GM12878 (cell line): ENCODE results near the gene CLBA1. TPM values are rescaled to one million over a fixed set of nuclear protein-coding genes. Genes with fewer than 3 reads are reported as not detected.

Experiments used
- ATAC-seq: fragments of 200-7000 bp; cut with Tn5 transposase; 3 replicates; pipeline ENCODE4 v1.9.1; 2020; ENCODE audit warnings: mild to moderate bottlenecking, moderate library complexity
- BruUV-seq: library from RNA; stranded (reverse); fragments of 400-500 nt; replicated peaks from 2 replicates; lab custom pipeline; 2021; lab: Mats Ljungman, UMichigan
- CTCF ChIA-PET: fragments of 300-600 bp; sonication (Branson Sonifier 250); formaldehyde crosslinking; extraction: SDS; loops from one replicate; lab custom pipeline; 2021; ENCODE audit warnings: inconsistent platforms; lab: Yijun Ruan, JAX
- POLR2A ChIA-PET: fragments of 350-600 bp; formaldehyde crosslinking; extraction: SDS; loops from one replicate; lab custom pipeline; 2021; ENCODE audit warnings: inconsistent platforms; lab: Charles Lee
- RAD21 ChIA-PET: fragments of 300-600 bp; sonication (Branson Sonifier 250); formaldehyde crosslinking; loops from one replicate; lab custom pipeline; 2023; ENCODE audit warnings: antibody characterized with exemption; ENCODE audit not compliant: unreplicated experiment; lab: Charles Lee
- SMC1A ChIA-PET: fragments of 300-600 bp; sonication (Branson Sonifier 250); formaldehyde crosslinking; loops from one replicate; lab custom pipeline; 2023; ENCODE audit not compliant: unreplicated experiment, uncharacterized antibody; lab: Charles Lee
- DNase-seq: peaks from one replicate; pipeline ENCODE4 v3.0.0-alpha.2; 2011; ENCODE audit warnings: low read depth, low spot score
- FAIRE-seq: peaks from 3 replicates; lab custom pipeline; 2011; peaks lifted over from hg19 to GRCh38; lab: Jason Lieb, UNC
- H2AFZ ChIP-seq: 2 replicates; pipeline ENCODE4 v1.6.0; 2011; ENCODE audit warnings: low read depth, low read length, control low read depth; ENCODE audit not compliant: control insufficient read depth
- H3K27ac ChIP-seq: 2 replicates; pipeline ENCODE4 v1.5.1; 2011; ENCODE audit warnings: control low read depth; ENCODE audit not compliant: control insufficient read depth, insufficient read depth
- H3K27me3 ChIP-seq, 2 experiments: replicated peaks in 1 of 2; 2 replicates each; pipeline versions ENCODE4 v1.6.0 to v1.6.1; 2011; ENCODE audit warnings: low read length in 1 of 2; ENCODE audit not compliant: control insufficient read depth in 2 of 2, insufficient read depth in 2 of 2
- H3K36me3 ChIP-seq, 2 experiments: 2 replicates each; pipeline ENCODE4 v1.5.1; 2011; ENCODE audit warnings: low read length in 1 of 2; ENCODE audit not compliant: control insufficient read depth in 2 of 2, insufficient read depth in 2 of 2
- H3K4me1 ChIP-seq: 2 replicates; pipeline ENCODE4 v1.6.1; 2011; ENCODE audit warnings: mild to moderate bottlenecking, low read length, moderate library complexity, mixed read lengths; ENCODE audit not compliant: control insufficient read depth, insufficient read depth
- H3K4me2 ChIP-seq: 2 replicates; pipeline ENCODE4 v1.6.0; 2011; ENCODE audit warnings: control low read depth; ENCODE audit not compliant: control insufficient read depth, insufficient read depth
- H3K4me3 ChIP-seq: fragments of 200-600 bp; sonication (generic); 2 replicates; pipeline ENCODE4 v1.5.1; 2016
- H3K79me2 ChIP-seq: 2 replicates; pipeline ENCODE4 v1.6.0; 2011; ENCODE audit warnings: low read length; ENCODE audit not compliant: control insufficient read depth, insufficient read depth
- H3K9ac ChIP-seq: 2 replicates; pipeline ENCODE4 v1.8.0; 2011; ENCODE audit warnings: low read length, control low read depth, mixed read lengths; ENCODE audit not compliant: control insufficient read depth, insufficient read depth
- H3K9me3 ChIP-seq: replicated peaks from 3 replicates; pipeline ENCODE4 v1.5.1; 2011; ENCODE audit warnings: mild to moderate bottlenecking, low read length; ENCODE audit not compliant: control insufficient read depth, insufficient read depth
- H4K20me1 ChIP-seq: 2 replicates; pipeline ENCODE4 v1.6.0; 2011; ENCODE audit not compliant: control insufficient read depth, insufficient read depth
- ATF7 ChIP-seq: fragments of 450-650 bp; IDR thresholded peaks from 2 replicates; pipeline ENCODE4 v1.6.1; 2016; ENCODE audit warnings: low read depth, mild to moderate bottlenecking
- CEBPB ChIP-seq, 2 experiments: fragments of 150-350 bp in 1 of 2; IDR thresholded peaks; 2 replicates each; pipeline ENCODE4 v1.6.1; 2012 to 2014; ENCODE audit warnings: low read depth in 2 of 2, low read length in 2 of 2, borderline replicate concordance in 1 of 2, inconsistent platforms in 1 of 2
- CEBPZ ChIP-seq: fragments of 150-350 bp; IDR thresholded peaks from 2 replicates; pipeline ENCODE4 v1.6.1; 2016; ENCODE audit warnings: low read depth, low read length
- CREM ChIP-seq: IDR thresholded peaks from 2 replicates; pipeline ENCODE4 v1.6.1; 2014; ENCODE audit warnings: antibody characterized with exemption, low read depth
- FOXM1 ChIP-seq: IDR thresholded peaks from 2 replicates; pipeline ENCODE4 v1.6.1; 2012; ENCODE audit warnings: low read depth, mild to moderate bottlenecking, inconsistent platforms, low read length, moderate library complexity
- NR2C2 ChIP-seq: IDR thresholded peaks from 2 replicates; pipeline ENCODE4 v1.6.1; 2011; ENCODE audit warnings: borderline replicate concordance, low read depth; ENCODE audit not compliant: control insufficient read depth, insufficient read length
- SPI1 ChIP-seq: IDR thresholded peaks from 2 replicates; pipeline ENCODE4 v1.6.1; 2011; ENCODE audit warnings: low read depth, mild to moderate bottlenecking, low read length, moderate library complexity, borderline replicate concordance; ENCODE audit not compliant: insufficient read depth
- SRF ChIP-seq, 2 experiments: IDR thresholded peaks; 2 replicates each; pipeline ENCODE4 v1.6.1; 2011; ENCODE audit warnings: low read depth in 2 of 2, low read length in 2 of 2, mild to moderate bottlenecking in 1 of 2, moderate library complexity in 1 of 2
- STAT1 ChIP-seq: fragments of 450-650 bp; conservative IDR thresholded peaks from 2 replicates; pipeline ENCODE4 v1.6.1; 2014; ENCODE audit warnings: antibody characterized with exemption, mild to moderate bottlenecking
- ZBED1 ChIP-seq: IDR thresholded peaks from 2 replicates; pipeline ENCODE4 v1.6.1; 2016; ENCODE audit warnings: borderline replicate concordance
- ZBTB11 ChIP-seq: fragments of 450-650 bp; formaldehyde crosslinking; IDR thresholded peaks from 2 replicates; pipeline ENCODE4 v1.5.0; 2022; ENCODE audit warnings: mild to moderate bottlenecking, missing genetic modification characterization
- ZNF592 ChIP-seq: fragments of 450-650 bp; IDR thresholded peaks from 2 replicates; pipeline ENCODE4 v1.6.1; 2017; ENCODE audit warnings: mild to moderate bottlenecking, moderate library complexity
- WGBS: methylation state at CpG from one replicate; pipeline ENCODE4 v1.1.6; 2016; ENCODE audit warnings: low lambda C conversion rate; ENCODE audit not compliant: insufficient replicate concordance, insufficient coverage; ENCODE audit errors: missing lambda C conversion rate; 5-methylcytosine and 5-hydroxymethylcytosine counted together
- in situ Hi-C: fragments of 300-500 bp; cut with MboI; formaldehyde crosslinking; loops from 9 replicates; pipeline ENCODE4 v1.14.3; 2018; ENCODE audit warnings: mixed read lengths
- intact Hi-C: fragments of 100-400 bp; cut with micrococcal nuclease; formaldehyde crosslinking; loops from one replicate; pipeline ENCODE4 v1.14.2; 2022; ENCODE audit not compliant: unreplicated experiment
- polyA plus RNA-seq, 11 experiments: library from polyadenylated mRNA; depleted of rRNA in 4 of 11; unstranded in 6 of 11; stranded (reverse) in 5 of 11; fragments of >200 nt; fragmentation: Nextera tagmentation in 4 of 11; fragmentation: Illumina TruSeq in 1 of 11; extraction: Ambion mirVana in 4 of 11; extraction: Trizol in 1 of 11; gene quantifications; 1 replicate in 1 of 11; 2 replicates in 10 of 11; pipeline versions ENCODE4 v1.2.1 to v1.2.3, GENCODE V29; 2011 to 2016; ENCODE audit warnings: inconsistent platforms in 2 of 11, missing spikeins in 2 of 11, low read depth in 1 of 11
- total RNA-seq, 4 experiments: library from RNA; depleted of rRNA in 3 of 4; stranded (reverse); fragments of >200 nt in 3 of 4; fragmentation: Illumina TruSeq in 1 of 4; extraction: Trizol in 1 of 4; gene quantifications; 2 replicates each; pipeline versions ENCODE4 v1.2.1 to v1.2.3, GENCODE V29; 2013 to 2021

CLBA1 gene
- total and polyA plus RNA-seq, 10 of the 15 experiments (the other 5 are each of a cell fraction or from before 2014, with no cell fraction given) = 0.07 to 1.1 (median 0.62) TPM; not detected in 1

GRCh38 chr14:104977008-104977680 lies 8.4 kb upstream of the CLBA1 start:
- H2AFZ ChIP-seq = no peak overlapping the region
- in situ Hi-C loops = no loop called here
- TF ChIP-seq ZBED1 (no peak), STAT1 (no peak), SRF (IDR thresholded peaks at IDR 0.05; ENCODE audit: low read depth in 2 of 2, low read length in 2 of 2) (no peak), CREM (no peak), ZNF592 (no peak), CEBPB (IDR thresholded peaks at IDR 0.05; ENCODE audit: borderline replicate concordance in 1 of 2, low read depth in 2 of 2, low read length in 2 of 2) (no peak), NR2C2 (no peak), ZBTB11 (CRISPR knock-in tag) (no peak), ATF7 (no peak), FOXM1 (no peak), CEBPZ (no peak), SPI1 (no peak)

More at GRCh38 chr14:104977008-104977680, 8.4 kb upstream of the CLBA1 start:
- Histone ChIP-seq H3K4me1 (no peaks in the 10 kb centered on the region; the same call in 1 of the 2 replicates), H3K27me3 (peaks cover 7 to 10% of the 10 kb centered on the region in 2 experiments), H3K4me2 (no peak overlapping the region), H3K36me3 (no peaks in the 10 kb centered on the region), H4K20me1 (no peaks in the 10 kb centered on the region), H3K27ac (no peak overlapping the region), H3K4me3 (no peak overlapping the region), H3K9me3 (no peaks in the 10 kb centered on the region), H3K9ac (no peak overlapping the region), H3K79me2 (no peaks in the 10 kb centered on the region)
- BruUV-seq = no TSS peak
- ATAC-seq (no peak), DNase-seq (no peak), FAIRE-seq (no peak)
- intact Hi-C loops = loop anchor here (10.0 kb wide), 1 partner anchor 82 kb away; no protein-coding TSS in a partner anchor
- SMC1A ChIA-PET = interaction anchor here (1.4 to 3.4 kb wide), 2 partner anchors 68 to 104 kb away, joined by 3 to 24 read pairs; no protein-coding TSS in a partner anchor
- RAD21 ChIA-PET = no interaction called here
- WGBS = 51% methylated on average over 11 of the region's 11 CpGs
- POLR2A ChIA-PET = no interaction called here
- CTCF ChIA-PET = interaction anchor here (0.6 to 5.0 kb wide), 4 partner anchors 61 to 89 kb away, joined by 3 to 82 read pairs (median 6); no protein-coding TSS in a partner anchor
